Suppressor macrophage treated with lipopolysaccharide for 4 hours (primary cell): ENCODE data around the gene SOS1.
A peak's percentile ranks its signal among the peaks of the same experiment; 100 is the strongest.
"Not testable (repeated sequence)": the region's sequence is repeated elsewhere in the genome, so short reads cannot be mapped to it uniquely, and the experiment has no call there.

Experiments used
- DNase-seq: peaks from one replicate; pipeline ENCODE4 v3.0.0-alpha.2; 2020

Gene SOS1

GRCh38 chr2:38960609-38961320, 160.1 kb downstream of the SOS1 start:
- DNase-seq = no peak

- peak; percentile 87 for DNase-seq
Measured at GRCh38 chr2:38959938-38960608, 160.8 kb downstream of the SOS1 start.

GRCh38 chr2:38959466-38959865, 161.4 kb downstream of the SOS1 start:
- DNase-seq = no peak

- DNase-seq = no peak
Measured at GRCh38 chr2:38957972-38958371, 162.9 kb downstream of the SOS1 start.

- no peak for DNase-seq
Measured at GRCh38 chr2:38951766-38952165, 169.1 kb downstream of the SOS1 start.

- no peak for DNase-seq
Measured at GRCh38 chr2:38948995-38949394, 171.9 kb downstream of the SOS1 start.

GRCh38 chr2:38948387-38948882, 172.4 kb downstream of the SOS1 start:
- DNase-seq = no peak

GRCh38 chr2:38947241-38948239, 173.3 kb downstream of the SOS1 start:
- peak; percentile 76 for DNase-seq

- peak; percentile 21 for DNase-seq
Measured at GRCh38 chr2:38945911-38946310, 174.9 kb downstream of the SOS1 start.

- no peak for DNase-seq
Measured at GRCh38 chr2:38945372-38945771, 175.5 kb downstream of the SOS1 start.

GRCh38 chr2:38943784-38944183, 177.1 kb downstream of the SOS1 start:
- DNase-seq = no peak

GRCh38 chr2:38940746-38941145, 180.1 kb downstream of the SOS1 start:
- no peak for DNase-seq

GRCh38 chr2:38937548-38937947, 183.3 kb downstream of the SOS1 start:
- DNase-seq = no peak

GRCh38 chr2:38936516-38936915, 184.3 kb downstream of the SOS1 start:
- DNase-seq = not testable (repeated sequence)

GRCh38 chr2:38935568-38936172, 185.2 kb downstream of the SOS1 start:
- DNase-seq = no peak

GRCh38 chr2:38934742-38935141, 186.1 kb downstream of the SOS1 start:
- DNase-seq = no peak

- no peak for DNase-seq
Measured at GRCh38 chr2:38933653-38934052, 187.2 kb downstream of the SOS1 start.

- no peak for DNase-seq
Measured at GRCh38 chr2:38932586-38932985, 188.3 kb downstream of the SOS1 start.
